Kidney tubule cell (primary cell): ENCODE results near the gene TNNT3.

ENCODE experiments used
- DNase-seq: peaks from one replicate; pipeline ENCODE4 v3.0.0-alpha.2; 2018; ENCODE audit warnings: low spot score

The TNNT3 gene

DNA sequence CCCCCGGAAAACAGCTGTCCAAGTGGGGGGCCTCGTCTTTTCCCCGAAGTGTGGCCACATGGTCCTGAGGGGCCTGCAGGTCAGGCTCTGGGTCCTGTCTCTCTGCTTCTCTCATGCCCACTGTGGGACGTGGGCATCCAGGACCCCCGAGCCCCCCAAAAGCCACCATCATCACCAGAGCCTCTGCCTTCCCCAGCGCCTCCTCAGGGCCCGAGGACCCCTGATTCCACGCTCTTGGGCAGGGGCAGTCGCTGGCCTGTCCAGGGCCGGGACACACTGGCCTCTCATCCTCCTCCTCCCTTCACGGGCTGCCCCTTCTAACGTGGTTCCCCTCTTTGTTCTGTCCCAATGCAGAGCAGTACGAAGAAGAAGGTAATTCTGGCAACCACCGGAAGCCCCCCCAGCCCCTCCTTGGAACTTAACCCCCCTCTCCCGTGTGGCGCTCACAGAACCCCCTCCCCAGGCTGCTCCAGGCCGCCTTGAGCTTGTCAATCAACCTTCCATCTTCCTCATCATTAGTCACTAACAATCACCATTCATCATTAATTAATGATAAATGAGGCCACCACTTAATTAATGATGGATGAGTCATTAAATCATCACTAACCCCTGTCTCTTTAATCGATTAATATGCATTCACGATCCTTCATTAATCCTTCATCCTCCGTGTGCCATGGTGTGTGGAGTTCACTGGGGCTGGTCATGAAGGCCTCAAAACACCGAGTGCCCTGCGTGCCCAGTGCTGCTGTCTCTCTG, 3.9 kb downstream of the TNNT3 start:
- no peak for DNase-seq

DNA sequence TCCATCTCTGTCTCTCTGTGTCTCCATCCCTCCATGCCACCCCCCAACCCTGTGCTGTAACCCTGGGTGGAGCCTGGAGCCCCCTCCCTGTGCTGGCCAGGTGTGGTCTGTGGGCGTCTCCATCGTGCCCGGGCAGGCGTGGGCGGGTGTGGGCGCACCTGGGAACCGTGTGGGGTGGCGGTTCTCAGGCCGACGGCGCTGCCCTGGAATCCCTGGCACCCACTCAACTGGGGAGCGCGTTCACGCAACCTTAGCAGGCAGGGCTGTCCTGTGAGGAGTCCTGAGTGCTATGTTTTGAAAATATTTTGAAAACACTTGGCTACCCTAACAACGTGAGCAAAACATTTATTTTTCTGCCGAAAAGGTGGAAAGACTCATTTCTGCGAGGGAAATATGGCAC, 4.7 kb downstream of the TNNT3 start:
- no peak for DNase-seq

DNA sequence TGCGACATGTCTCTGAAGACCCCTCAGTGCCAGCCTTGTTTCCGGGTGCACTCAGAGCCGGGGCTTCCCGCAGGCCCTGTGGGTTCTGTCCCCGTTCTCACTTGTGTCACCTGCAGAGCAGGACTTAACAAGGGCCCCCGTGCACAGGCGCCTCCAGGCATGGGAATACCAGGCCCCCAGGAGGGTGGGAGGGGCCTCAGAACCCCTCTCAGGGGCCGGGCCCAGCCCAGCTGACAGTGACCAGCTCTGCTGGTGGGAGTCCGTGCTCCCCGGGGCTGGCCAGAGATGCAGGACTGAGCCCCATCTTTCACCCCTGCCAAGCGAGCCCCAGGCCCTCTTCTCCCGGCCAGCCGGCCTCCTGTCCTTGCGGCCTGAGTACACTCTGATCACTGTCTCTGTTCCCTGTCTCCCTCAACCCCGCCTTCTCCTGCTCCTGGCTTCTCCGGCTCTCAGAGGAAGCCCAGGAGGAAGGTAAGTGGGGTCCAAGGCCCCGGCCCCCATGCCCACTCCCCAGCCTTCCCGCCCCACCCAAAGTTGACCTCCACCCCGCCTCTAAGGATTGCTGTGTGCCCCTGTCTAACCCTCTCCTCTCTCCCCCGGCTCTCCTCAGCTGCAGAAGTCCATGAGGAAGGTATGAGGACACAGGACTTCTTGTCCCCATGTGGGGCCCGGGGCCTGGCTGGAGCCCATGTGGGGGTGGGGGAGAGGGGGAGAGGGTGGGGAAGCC, 5.3 kb downstream of the TNNT3 start:
- DNase-seq = no peak

GRCh38 chr11:1925373-1926155, 6.1 kb downstream of the TNNT3 start:
- DNase-seq = no peak

GRCh38 chr11:1926156-1927025, 6.9 kb downstream of the TNNT3 start:
- DNase-seq = no peak

DNA sequence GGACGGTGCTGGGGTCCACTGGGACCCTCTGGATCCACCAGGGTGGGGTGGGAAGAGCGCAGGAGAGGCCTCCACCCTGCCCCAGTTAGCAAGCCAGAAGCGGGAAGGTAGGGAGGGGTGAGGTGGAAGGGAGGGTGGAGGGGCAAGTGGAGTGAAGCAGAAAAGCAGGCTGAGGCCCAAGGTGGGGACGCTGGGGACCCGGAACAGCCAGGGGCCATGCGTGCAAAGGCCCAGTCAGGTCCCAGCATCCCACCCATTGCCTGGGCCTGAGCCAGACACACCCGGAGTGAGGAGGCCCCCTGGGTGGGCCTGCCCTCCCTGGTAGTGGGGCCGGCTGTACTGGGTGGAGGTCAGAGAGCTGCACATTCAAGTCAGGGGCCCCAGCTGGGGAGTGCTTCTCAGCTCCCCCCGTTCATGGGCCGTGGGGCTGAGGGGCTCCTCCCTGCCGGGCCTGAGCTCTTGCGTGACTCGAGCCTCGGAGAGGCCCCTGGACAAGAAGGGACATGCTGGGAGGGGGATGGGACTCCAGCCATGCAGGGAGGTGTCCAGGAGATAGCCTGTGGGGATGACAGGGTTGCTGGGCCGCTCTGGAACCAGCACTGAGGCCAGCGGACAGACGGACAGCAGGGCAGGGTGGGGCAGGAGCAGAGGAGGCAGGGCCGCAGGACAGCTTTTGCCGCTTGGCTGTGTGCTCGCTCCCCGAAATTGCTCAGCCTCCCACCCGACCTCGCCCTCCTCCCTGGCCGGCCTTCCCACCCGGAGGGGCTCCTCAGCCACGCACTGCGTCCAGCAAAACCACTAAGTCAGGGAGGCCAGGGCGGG, 7.7 kb downstream of the TNNT3 start:
- no peak for DNase-seq

DNA sequence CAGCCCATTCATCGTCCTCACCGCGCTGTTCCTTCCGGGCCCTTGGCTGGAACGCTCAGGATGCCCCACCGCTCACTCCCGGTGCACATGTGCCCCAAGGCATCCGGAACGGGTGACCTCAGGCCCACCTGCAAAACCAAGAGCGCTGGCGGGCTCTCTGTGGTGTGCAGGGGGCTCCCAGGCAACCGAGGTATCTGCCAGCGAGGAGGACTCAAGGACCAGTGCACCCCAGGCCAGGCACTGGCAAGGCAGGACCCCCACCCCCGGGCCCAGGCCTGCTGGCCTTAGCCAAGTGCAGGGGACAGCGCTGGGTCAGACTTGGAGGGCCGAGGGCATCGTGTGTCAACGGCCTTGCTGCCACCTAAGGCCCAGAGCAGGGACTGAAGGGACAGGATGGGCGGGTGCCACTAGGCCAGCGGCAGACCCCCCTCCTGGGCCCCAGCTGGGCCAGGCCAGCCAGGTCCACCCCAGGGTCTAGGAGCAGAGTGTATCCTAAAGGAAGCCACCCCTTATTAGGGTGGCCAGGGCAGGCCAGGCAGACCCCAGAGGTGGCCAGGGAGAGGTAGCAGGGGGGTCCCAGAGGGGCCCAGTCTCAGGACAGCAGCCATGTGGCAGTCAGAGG, 8.5 kb downstream of the TNNT3 start:
- DNase-seq = no peak

DNA sequence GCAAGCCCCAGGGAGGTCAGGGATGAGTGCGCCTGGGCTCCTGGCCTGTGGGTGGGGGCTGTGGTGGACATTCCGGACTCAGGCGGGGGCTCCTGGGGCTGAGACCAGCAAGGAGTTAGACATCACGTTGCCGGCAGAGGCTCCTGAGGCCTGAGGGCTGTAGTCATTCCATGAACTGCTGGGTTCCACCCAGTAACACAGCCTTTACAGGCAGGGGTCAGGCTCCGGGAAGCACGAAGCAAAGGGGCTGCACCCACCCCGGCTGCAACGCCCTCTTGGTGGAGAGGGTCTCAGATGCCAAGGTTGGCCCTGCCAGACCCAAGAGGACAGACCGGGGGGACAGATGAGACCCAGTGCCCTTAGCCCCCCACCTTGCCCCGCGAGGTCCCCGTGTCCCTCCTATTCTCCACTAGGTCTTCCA, 9.0 kb downstream of the TNNT3 start:
- no peak for DNase-seq

GRCh38 chr11:1928891-1929541, 9.5 kb downstream of the TNNT3 start:
- DNase-seq = no peak

- no peak for DNase-seq
Measured at GRCh38 chr11:1929621-1930461, 10.3 kb downstream of the TNNT3 start.

GRCh38 chr11:1930462-1930830, 10.9 kb downstream of the TNNT3 start:
- DNase-seq = no peak

- DNase-seq = no peak
Measured at GRCh38 chr11:1931341-1932104, 12.0 kb downstream of the TNNT3 start.

DNA sequence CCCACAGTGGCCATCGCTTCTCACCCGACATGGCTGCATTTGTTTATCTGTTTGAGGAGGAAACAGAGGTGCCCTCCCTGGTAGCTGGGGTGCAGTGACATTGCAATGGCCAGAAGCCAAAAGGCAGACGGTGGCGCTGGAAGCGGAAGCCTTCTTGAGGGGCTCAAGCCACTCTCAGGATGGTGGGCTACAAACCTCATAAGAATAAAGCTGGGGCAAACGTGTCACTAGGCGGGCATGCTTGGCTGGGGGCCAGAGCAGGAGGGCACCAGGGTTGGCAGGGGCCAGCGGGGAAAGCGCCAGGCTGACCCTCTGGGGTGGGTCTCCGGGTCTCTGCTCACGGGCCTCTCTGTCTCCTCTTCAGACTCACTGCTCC, 12.6 kb downstream of the TNNT3 start:
- DNase-seq = no peak

DNA sequence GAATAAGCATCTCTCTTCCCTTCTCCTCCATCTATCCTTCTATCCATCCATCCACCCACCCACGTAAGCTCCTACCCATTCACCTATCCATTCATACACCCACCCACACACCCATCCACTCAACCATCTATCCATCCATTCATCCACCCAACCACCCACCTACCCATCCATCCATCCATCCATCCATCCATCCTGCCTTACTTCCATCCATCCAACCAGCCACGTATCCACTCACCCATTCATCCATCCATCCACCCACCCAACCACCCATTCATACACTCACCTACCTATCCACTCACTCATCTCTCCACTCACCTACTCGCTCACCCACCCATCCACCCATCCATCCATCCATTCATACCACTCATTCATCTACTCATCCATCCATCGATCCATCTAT, 13.2 kb downstream of the TNNT3 start:
- no peak for DNase-seq

DNA sequence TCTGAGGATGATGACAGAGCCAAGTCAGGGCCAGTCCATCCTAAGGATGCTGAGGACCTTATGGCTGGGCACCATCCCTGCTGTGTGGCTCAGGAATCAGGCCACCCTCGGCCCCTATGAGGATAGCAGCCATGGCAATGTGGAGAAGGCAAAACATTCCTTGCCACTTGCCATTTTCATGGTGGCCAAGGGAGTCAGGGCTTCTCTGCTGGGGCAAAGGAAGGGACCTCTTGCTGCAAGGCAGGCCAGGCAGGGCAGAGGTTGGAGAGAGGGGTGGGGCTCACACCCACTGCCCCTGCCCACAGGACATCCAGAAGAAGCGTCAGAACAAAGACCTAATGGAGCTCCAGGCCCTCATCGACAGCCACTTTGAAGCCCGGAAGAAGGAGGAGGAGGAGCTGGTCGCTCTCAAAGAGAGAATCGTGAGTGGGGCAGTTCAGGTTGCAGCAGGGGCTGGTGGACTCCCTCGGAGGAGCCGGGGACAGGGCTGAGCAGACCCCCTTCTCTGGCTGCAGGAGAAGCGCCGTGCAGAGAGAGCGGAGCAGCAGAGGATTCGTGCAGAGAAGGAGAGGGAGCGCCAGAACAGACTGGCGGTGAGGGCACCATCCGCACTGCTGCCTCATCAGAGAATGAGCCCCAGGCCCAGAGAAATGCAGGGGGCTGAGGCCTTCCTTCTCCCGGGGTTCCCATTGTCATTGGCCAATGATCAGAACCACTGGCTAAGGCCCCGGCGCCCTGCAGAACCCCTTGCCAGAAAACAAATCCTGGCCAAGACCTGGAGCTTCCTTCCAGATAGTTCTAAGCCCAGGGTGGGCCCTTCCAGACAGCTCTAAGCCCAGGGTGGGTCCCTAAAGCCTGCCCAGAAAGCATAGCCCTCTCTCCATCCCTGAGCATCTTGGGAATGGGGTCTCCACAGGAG, 14.2 kb downstream of the TNNT3 start:
- no peak for DNase-seq

GRCh38 chr11:1934335-1935155, 15.0 kb downstream of the TNNT3 start:
- no peak for DNase-seq
